ENCODE results near the gene LRRC8C.

- TF ChIP-seq EZH2phosphoT487 (IDR thresholded peaks at IDR 0.05; ENCODE audit: low read depth, severe bottlenecking, unreplicated experiment) (no peak), CTCF (IDR thresholded peaks at IDR 0.05; ENCODE audit: poor library complexity) (no peak)
Measured at GRCh38 chr1:89629146-89629545, 3.8 kb upstream of the LRRC8C start.

All from hepatocyte (in vitro differentiated cells).